WTC11 (cell line): Measurements from ENCODE around the gene TBC1D4.

Source experiments
- FOXJ3 ChIP-seq: sonication (generic); formaldehyde crosslinking; IDR thresholded peaks from 2 replicates; pipeline ENCODE4 v1.9.0; 2021; ENCODE audit warnings: missing genetic modification reagents, mild to moderate bottlenecking, borderline replicate concordance
- TEAD4 ChIP-seq: sonication (generic); formaldehyde crosslinking; IDR thresholded peaks from 2 replicates; pipeline ENCODE4 v1.8.0; 2022; ENCODE audit warnings: mild to moderate bottlenecking, missing genetic modification reagents
- ZNF219 ChIP-seq: sonication (generic); formaldehyde crosslinking; IDR thresholded peaks from 2 replicates; pipeline ENCODE4 v1.8.0; 2023; ENCODE audit warnings: missing genetic modification reagents, mild to moderate bottlenecking, borderline replicate concordance
- TF ChIP-seq, protein P1 (sequence below): fragments of 200-600 bp; IDR thresholded peaks from 2 replicates; pipeline ENCODE4 v1.8.0; 2022; ENCODE audit warnings: antibody characterized with exemption
- TF ChIP-seq, protein P2 (sequence below): sonication (generic); formaldehyde crosslinking; IDR thresholded peaks from 2 replicates; pipeline ENCODE4 v1.8.1; 2023; ENCODE audit warnings: mild to moderate bottlenecking, missing genetic modification reagents, moderate library complexity

DNA sequence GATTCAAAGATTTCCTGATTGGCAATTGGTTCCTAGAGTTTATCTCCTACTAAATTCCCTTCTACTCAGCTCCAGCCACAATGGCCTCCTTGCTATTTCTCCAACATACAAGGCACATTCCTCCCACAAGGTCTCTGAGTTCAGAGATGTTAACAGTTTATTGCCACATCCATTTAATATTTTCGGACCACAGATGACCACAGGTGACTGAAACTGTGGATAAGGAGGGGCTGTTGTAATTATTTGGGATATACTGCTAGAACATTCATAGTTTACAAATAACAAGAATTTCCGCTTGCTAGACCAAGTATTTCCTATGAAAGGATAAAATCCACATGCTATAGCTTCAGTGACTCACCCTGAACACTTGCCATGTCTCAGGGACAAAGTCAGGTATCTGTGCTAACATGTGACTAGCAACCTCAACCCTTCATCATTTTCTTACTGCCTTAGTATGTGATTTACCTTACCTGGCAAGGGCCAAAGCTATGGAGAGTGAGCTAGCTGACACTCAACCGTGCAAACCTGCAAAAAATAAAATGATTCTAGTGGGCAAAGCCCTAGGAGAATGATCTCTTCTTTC lies 117.7 kb downstream of the TBC1D4 start:
- TF ChIP-seq TEAD4 (no peak), ZNF219 (CRISPR knock-in tag) (no peak), FOXJ3 (CRISPR knock-in tag) (no peak)
- TF ChIP-seq, protein P1, sequence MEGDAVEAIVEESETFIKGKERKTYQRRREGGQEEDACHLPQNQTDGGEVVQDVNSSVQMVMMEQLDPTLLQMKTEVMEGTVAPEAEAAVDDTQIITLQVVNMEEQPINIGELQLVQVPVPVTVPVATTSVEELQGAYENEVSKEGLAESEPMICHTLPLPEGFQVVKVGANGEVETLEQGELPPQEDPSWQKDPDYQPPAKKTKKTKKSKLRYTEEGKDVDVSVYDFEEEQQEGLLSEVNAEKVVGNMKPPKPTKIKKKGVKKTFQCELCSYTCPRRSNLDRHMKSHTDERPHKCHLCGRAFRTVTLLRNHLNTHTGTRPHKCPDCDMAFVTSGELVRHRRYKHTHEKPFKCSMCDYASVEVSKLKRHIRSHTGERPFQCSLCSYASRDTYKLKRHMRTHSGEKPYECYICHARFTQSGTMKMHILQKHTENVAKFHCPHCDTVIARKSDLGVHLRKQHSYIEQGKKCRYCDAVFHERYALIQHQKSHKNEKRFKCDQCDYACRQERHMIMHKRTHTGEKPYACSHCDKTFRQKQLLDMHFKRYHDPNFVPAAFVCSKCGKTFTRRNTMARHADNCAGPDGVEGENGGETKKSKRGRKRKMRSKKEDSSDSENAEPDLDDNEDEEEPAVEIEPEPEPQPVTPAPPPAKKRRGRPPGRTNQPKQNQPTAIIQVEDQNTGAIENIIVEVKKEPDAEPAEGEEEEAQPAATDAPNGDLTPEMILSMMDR: no peak
- TF ChIP-seq, protein P2, sequence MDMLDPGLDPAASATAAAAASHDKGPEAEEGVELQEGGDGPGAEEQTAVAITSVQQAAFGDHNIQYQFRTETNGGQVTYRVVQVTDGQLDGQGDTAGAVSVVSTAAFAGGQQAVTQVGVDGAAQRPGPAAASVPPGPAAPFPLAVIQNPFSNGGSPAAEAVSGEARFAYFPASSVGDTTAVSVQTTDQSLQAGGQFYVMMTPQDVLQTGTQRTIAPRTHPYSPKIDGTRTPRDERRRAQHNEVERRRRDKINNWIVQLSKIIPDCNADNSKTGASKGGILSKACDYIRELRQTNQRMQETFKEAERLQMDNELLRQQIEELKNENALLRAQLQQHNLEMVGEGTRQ (CRISPR knock-in tag): no peak
